GM23338 (cell line): ENCODE measurements around the gene TTL. TPM values are rescaled to one million over a fixed set of nuclear protein-coding genes. Genes with fewer than 3 reads are reported as not detected.

ENCODE experiments used
- ATAC-seq: fragments of 200-7000 bp; cut with Tn5 transposase; 3 replicates; pipeline ENCODE4 v1.9.1; 2020
- DNase-seq: peaks from one replicate; pipeline ENCODE4 v3.0.0-alpha.2; 2015; ENCODE audit warnings: low spot score
- H2AFZ ChIP-seq: fragments of 200-600 bp; sonication (generic); 2 replicates; pipeline ENCODE4 v1.8.0; 2016; ENCODE audit warnings: antibody characterized with exemption, mild to moderate bottlenecking, moderate library complexity
- H3F3A ChIP-seq: fragments of 200-600 bp; sonication (generic); replicated peaks from 2 replicates; pipeline ENCODE4 v1.8.0; 2017; ENCODE audit warnings: antibody characterized with exemption, mixed run types, low read depth
- H3K27ac ChIP-seq: fragments of 200-600 bp; sonication (generic); 2 replicates; pipeline ENCODE4 v1.6.1; 2016; ENCODE audit warnings: low read depth
- H3K27me3 ChIP-seq: fragments of 200-600 bp; sonication (generic); 2 replicates; pipeline ENCODE4 v1.8.0; 2016; ENCODE audit warnings: mild to moderate bottlenecking, mixed run types, moderate library complexity; ENCODE audit not compliant: insufficient read depth
- H3K36me3 ChIP-seq: fragments of 200-600 bp; sonication (generic); 2 replicates; pipeline ENCODE4 v1.8.0; 2016; ENCODE audit warnings: mild to moderate bottlenecking; ENCODE audit not compliant: insufficient read depth
- H3K4me1 ChIP-seq: fragments of 200-600 bp; sonication (generic); 2 replicates; pipeline ENCODE4 v1.8.0; 2016; ENCODE audit warnings: mild to moderate bottlenecking, moderate library complexity; ENCODE audit not compliant: insufficient read depth
- H3K4me2 ChIP-seq: fragments of 200-600 bp; sonication (generic); 2 replicates; pipeline ENCODE4 v1.7.1; 2017; ENCODE audit warnings: mixed run types
- H3K4me3 ChIP-seq: fragments of 200-600 bp; sonication (generic); 2 replicates; pipeline ENCODE4 v1.6.1; 2016; ENCODE audit warnings: mixed run types
- H3K79me2 ChIP-seq: fragments of 200-600 bp; sonication (generic); replicated peaks from 2 replicates; pipeline ENCODE4 v1.8.0; 2017; ENCODE audit warnings: mild to moderate bottlenecking; ENCODE audit not compliant: insufficient read depth
- H3K9me2 ChIP-seq: fragments of 200-600 bp; sonication (generic); 2 replicates; pipeline ENCODE4 v1.8.0; 2017; ENCODE audit not compliant: insufficient read depth
- H4K20me1 ChIP-seq: fragments of 200-600 bp; sonication (generic); replicated peaks from 2 replicates; pipeline ENCODE4 v1.8.0; 2017; ENCODE audit warnings: mild to moderate bottlenecking; ENCODE audit not compliant: insufficient read depth
- H3K27ac Mint-ChIP-seq: 2 replicates; pipeline ENCODE4 v1.8.0; 2020; ENCODE audit warnings: inconsistent platforms, mild to moderate bottlenecking, moderate library complexity, mixed read lengths
- H3K27me3 Mint-ChIP-seq: 3 replicates; pipeline ENCODE4 v1.8.0; 2022; ENCODE audit warnings: low read depth, mild to moderate bottlenecking, moderate library complexity, mixed read lengths, inconsistent platforms; ENCODE audit not compliant: insufficient read depth, poor library complexity
- H3K36me3 Mint-ChIP-seq: 3 replicates; pipeline ENCODE4 v1.8.0; 2021; ENCODE audit warnings: low read depth, mild to moderate bottlenecking, inconsistent platforms, moderate library complexity, mixed read lengths
- H3K4me1 Mint-ChIP-seq: 3 replicates; pipeline ENCODE4 v1.8.0; 2020; ENCODE audit warnings: mild to moderate bottlenecking, inconsistent platforms, mixed read lengths
- H3K4me3 Mint-ChIP-seq: 3 replicates; pipeline ENCODE4 v1.8.0; 2021; ENCODE audit warnings: moderate library complexity, mild to moderate bottlenecking, inconsistent platforms, mixed read lengths
- H3K9me3 Mint-ChIP-seq: 3 replicates; pipeline ENCODE4 v1.8.0; 2020; ENCODE audit warnings: moderate library complexity, mild to moderate bottlenecking, inconsistent platforms, mixed read lengths
- EZH2phosphoT487 ChIP-seq: fragments of 200-600 bp; sonication (generic); IDR thresholded peaks from one replicate; pipeline ENCODE4 v1.8.1; 2018; ENCODE audit warnings: antibody characterized with exemption; ENCODE audit not compliant: unreplicated experiment
- NANOG ChIP-seq: IDR thresholded peaks from 2 replicates; pipeline ENCODE4 v1.6.1; 2016; ENCODE audit warnings: antibody characterized with exemption, borderline replicate concordance
- POLR2AphosphoS5 ChIP-seq: IDR thresholded peaks from 2 replicates; pipeline ENCODE4 v1.6.1; 2016; ENCODE audit warnings: antibody characterized with exemption, low read depth
- STAT1 ChIP-seq: IDR thresholded peaks from one replicate; pipeline ENCODE4 v1.6.1; 2016; ENCODE audit warnings: antibody characterized with exemption; ENCODE audit not compliant: unreplicated experiment
- ZNF114 ChIP-seq: fragments of 250-450 bp; sonication (Bioruptor Pico); IDR thresholded peaks from 2 replicates; pipeline ENCODE4 v1.5.0; 2020; ENCODE audit warnings: mild to moderate bottlenecking, moderate library complexity
- ZNF331 ChIP-seq: fragments of 250-450 bp; sonication (Bioruptor Pico); IDR thresholded peaks from 2 replicates; pipeline ENCODE4 v1.5.0; 2020; ENCODE audit warnings: low read depth, mild to moderate bottlenecking, moderate library complexity
- polyA plus RNA-seq: library from polyadenylated mRNA; unstranded; fragments of >200 nt; fragmentation: Nextera tagmentation; extraction: Ambion mirVana; gene quantifications from 2 replicates; pipeline ENCODE4 v1.2.1, GENCODE V29; 2016
- total RNA-seq: library from RNA; depleted of rRNA; stranded (reverse); fragments of >200 nt; shearing (Covaris generic); gene quantifications from 2 replicates; pipeline ENCODE4 v1.2.3, GENCODE V29; 2014
- TF ChIP-seq, protein P1 (sequence below): IDR thresholded peaks from 2 replicates; pipeline ENCODE4 v1.6.1; 2016; ENCODE audit warnings: antibody characterized with exemption
- TF ChIP-seq, protein P2 (sequence below): IDR thresholded peaks from one replicate; pipeline ENCODE4 v1.6.1; 2018; ENCODE audit warnings: antibody characterized with exemption; ENCODE audit not compliant: unreplicated experiment
- TF ChIP-seq, protein P3 (sequence below): fragments of 250-450 bp; sonication (Bioruptor Pico); IDR thresholded peaks from 2 replicates; pipeline ENCODE4 v1.5.0; 2020; ENCODE audit warnings: mild to moderate bottlenecking, moderate library complexity

The TTL gene
- total and polyA plus RNA-seq, 2 experiments from 2014 or later, result 10.1 to 34.6 TPM

DNA sequence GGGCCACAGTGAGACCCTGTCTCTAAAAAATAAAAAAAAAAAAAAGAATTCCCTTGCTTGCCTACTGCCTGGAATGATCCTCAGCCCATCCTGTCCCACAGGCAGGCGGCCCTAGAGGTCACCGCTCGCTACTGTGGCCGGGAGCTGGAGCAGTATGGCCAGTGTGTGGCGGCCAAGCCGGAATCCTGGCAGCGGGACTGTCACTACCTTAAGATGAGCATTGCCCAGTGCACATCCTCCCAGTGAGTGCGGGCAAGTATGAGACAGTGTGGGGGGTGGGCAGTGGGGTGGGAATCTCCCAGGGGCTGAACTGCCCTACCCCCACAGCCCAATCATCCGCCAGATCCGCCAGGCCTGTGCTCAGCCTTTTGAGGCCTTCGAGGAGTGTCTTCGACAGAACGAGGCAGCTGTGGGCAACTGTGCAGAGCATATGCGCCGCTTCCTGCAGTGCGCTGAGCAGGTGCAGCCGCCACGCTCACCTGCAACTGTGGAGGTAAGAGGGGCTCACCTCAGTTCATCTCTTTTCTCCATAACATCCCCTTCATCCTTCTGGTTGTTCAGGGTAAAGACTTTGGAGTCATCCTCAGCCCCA lies 104.0 kb downstream of the TTL start:
- Histone ChIP-seq H3K4me1 (peaks cover 16% of the 10 kb centered on the region), H3K27me3 (no peaks in the 10 kb centered on the region), H3K79me2 (no peaks in the 10 kb centered on the region; the same call in 1 of the 2 replicates), H4K20me1 (no peaks in the 10 kb centered on the region), H3K9me2 (no peaks in the 10 kb centered on the region), H3K36me3 (no peaks in the 10 kb centered on the region), H3K27ac (peak overlapping the region; percentile 73; the same call in 1 of the 2 replicates), H3K4me3 (no peak overlapping the region), H3F3A (peaks cover 9% of the 10 kb centered on the region; the same call in 1 of the 2 replicates), H3K4me2 (no peak overlapping the region; the same call in 1 of the 2 replicates), H2AFZ (no peak overlapping the region)
- H3K27ac Mint-ChIP-seq, result no peak overlapping the region
- H3K9me3 Mint-ChIP-seq, result no peaks in the 10 kb centered on the region
- ATAC-seq, result no peak
- TF ChIP-seq, protein P1, sequence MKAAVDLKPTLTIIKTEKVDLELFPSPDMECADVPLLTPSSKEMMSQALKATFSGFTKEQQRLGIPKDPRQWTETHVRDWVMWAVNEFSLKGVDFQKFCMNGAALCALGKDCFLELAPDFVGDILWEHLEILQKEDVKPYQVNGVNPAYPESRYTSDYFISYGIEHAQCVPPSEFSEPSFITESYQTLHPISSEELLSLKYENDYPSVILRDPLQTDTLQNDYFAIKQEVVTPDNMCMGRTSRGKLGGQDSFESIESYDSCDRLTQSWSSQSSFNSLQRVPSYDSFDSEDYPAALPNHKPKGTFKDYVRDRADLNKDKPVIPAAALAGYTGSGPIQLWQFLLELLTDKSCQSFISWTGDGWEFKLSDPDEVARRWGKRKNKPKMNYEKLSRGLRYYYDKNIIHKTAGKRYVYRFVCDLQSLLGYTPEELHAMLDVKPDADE, result no peak
- peaks cover 25% of the 10 kb centered on the region for H3K4me1 Mint-ChIP-seq
- H3K27me3 Mint-ChIP-seq, result peaks cover 16% of the 10 kb centered on the region
- H3K4me3 Mint-ChIP-seq, result peak overlapping the region; percentile 90; the same call in 1 of the 3 replicates
- no peak for DNase-seq
- peaks cover 22% of the 10 kb centered on the region for H3K36me3 Mint-ChIP-seq

DNA sequence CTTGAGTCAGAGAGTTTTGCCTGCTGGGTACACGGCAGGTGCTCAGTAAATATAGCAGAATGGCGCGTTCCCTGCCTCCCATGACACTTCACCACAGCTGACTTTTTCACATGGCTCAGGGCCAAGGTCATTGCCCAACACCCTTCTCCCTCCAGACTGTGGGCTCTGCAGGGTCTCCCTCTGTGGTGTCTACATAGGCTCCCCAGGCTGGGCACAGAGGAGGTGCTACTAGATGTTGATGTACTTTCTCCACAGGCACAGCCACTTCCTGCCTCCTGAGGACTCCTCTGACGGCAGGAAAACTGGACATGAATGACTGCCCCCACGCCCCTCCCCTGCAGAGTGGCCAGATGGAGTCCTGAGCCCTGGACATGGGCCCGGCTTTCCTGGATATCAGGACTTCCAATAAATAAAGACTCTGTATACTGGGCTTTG lies 106.7 kb downstream of the TTL start:
- no peak overlapping the region for H3K4me3 Mint-ChIP-seq
- peaks cover 21% of the 10 kb centered on the region for H3K4me1 Mint-ChIP-seq
- H3K9me3 Mint-ChIP-seq, result no peaks in the 10 kb centered on the region
- no peak for ATAC-seq
- H2AFZ ChIP-seq, result no peak overlapping the region
- no peak overlapping the region for H3K4me2 ChIP-seq
- peaks cover 22% of the 10 kb centered on the region for H3K36me3 Mint-ChIP-seq
- peaks cover 8% of the 10 kb centered on the region for H3K4me1 ChIP-seq
- no peaks in the 10 kb centered on the region for H3K9me2 ChIP-seq
- H3K27ac ChIP-seq, result no peak overlapping the region
- H3K4me3 ChIP-seq, result no peak overlapping the region
- no peak overlapping the region for H3K27ac Mint-ChIP-seq
- no peaks in the 10 kb centered on the region for H4K20me1 ChIP-seq
- H3K36me3 ChIP-seq, result no peaks in the 10 kb centered on the region
- no peaks in the 10 kb centered on the region for H3K27me3 ChIP-seq
- peaks cover 19% of the 10 kb centered on the region for H3K27me3 Mint-ChIP-seq
- DNase-seq, result no peak
- H3F3A ChIP-seq, result peaks cover 9% of the 10 kb centered on the region; the same call in 1 of the 2 replicates
- no peaks in the 10 kb centered on the region; the same call in 1 of the 2 replicates for H3K79me2 ChIP-seq
- TF ChIP-seq, protein P2, sequence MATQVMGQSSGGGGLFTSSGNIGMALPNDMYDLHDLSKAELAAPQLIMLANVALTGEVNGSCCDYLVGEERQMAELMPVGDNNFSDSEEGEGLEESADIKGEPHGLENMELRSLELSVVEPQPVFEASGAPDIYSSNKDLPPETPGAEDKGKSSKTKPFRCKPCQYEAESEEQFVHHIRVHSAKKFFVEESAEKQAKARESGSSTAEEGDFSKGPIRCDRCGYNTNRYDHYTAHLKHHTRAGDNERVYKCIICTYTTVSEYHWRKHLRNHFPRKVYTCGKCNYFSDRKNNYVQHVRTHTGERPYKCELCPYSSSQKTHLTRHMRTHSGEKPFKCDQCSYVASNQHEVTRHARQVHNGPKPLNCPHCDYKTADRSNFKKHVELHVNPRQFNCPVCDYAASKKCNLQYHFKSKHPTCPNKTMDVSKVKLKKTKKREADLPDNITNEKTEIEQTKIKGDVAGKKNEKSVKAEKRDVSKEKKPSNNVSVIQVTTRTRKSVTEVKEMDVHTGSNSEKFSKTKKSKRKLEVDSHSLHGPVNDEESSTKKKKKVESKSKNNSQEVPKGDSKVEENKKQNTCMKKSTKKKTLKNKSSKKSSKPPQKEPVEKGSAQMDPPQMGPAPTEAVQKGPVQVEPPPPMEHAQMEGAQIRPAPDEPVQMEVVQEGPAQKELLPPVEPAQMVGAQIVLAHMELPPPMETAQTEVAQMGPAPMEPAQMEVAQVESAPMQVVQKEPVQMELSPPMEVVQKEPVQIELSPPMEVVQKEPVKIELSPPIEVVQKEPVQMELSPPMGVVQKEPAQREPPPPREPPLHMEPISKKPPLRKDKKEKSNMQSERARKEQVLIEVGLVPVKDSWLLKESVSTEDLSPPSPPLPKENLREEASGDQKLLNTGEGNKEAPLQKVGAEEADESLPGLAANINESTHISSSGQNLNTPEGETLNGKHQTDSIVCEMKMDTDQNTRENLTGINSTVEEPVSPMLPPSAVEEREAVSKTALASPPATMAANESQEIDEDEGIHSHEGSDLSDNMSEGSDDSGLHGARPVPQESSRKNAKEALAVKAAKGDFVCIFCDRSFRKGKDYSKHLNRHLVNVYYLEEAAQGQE, result no peak
- TF ChIP-seq, protein P1, result no peak
- TF ChIP-seq STAT1, result no peak
- TF ChIP-seq POLR2AphosphoS5, result no peak
- TF ChIP-seq, protein P3, sequence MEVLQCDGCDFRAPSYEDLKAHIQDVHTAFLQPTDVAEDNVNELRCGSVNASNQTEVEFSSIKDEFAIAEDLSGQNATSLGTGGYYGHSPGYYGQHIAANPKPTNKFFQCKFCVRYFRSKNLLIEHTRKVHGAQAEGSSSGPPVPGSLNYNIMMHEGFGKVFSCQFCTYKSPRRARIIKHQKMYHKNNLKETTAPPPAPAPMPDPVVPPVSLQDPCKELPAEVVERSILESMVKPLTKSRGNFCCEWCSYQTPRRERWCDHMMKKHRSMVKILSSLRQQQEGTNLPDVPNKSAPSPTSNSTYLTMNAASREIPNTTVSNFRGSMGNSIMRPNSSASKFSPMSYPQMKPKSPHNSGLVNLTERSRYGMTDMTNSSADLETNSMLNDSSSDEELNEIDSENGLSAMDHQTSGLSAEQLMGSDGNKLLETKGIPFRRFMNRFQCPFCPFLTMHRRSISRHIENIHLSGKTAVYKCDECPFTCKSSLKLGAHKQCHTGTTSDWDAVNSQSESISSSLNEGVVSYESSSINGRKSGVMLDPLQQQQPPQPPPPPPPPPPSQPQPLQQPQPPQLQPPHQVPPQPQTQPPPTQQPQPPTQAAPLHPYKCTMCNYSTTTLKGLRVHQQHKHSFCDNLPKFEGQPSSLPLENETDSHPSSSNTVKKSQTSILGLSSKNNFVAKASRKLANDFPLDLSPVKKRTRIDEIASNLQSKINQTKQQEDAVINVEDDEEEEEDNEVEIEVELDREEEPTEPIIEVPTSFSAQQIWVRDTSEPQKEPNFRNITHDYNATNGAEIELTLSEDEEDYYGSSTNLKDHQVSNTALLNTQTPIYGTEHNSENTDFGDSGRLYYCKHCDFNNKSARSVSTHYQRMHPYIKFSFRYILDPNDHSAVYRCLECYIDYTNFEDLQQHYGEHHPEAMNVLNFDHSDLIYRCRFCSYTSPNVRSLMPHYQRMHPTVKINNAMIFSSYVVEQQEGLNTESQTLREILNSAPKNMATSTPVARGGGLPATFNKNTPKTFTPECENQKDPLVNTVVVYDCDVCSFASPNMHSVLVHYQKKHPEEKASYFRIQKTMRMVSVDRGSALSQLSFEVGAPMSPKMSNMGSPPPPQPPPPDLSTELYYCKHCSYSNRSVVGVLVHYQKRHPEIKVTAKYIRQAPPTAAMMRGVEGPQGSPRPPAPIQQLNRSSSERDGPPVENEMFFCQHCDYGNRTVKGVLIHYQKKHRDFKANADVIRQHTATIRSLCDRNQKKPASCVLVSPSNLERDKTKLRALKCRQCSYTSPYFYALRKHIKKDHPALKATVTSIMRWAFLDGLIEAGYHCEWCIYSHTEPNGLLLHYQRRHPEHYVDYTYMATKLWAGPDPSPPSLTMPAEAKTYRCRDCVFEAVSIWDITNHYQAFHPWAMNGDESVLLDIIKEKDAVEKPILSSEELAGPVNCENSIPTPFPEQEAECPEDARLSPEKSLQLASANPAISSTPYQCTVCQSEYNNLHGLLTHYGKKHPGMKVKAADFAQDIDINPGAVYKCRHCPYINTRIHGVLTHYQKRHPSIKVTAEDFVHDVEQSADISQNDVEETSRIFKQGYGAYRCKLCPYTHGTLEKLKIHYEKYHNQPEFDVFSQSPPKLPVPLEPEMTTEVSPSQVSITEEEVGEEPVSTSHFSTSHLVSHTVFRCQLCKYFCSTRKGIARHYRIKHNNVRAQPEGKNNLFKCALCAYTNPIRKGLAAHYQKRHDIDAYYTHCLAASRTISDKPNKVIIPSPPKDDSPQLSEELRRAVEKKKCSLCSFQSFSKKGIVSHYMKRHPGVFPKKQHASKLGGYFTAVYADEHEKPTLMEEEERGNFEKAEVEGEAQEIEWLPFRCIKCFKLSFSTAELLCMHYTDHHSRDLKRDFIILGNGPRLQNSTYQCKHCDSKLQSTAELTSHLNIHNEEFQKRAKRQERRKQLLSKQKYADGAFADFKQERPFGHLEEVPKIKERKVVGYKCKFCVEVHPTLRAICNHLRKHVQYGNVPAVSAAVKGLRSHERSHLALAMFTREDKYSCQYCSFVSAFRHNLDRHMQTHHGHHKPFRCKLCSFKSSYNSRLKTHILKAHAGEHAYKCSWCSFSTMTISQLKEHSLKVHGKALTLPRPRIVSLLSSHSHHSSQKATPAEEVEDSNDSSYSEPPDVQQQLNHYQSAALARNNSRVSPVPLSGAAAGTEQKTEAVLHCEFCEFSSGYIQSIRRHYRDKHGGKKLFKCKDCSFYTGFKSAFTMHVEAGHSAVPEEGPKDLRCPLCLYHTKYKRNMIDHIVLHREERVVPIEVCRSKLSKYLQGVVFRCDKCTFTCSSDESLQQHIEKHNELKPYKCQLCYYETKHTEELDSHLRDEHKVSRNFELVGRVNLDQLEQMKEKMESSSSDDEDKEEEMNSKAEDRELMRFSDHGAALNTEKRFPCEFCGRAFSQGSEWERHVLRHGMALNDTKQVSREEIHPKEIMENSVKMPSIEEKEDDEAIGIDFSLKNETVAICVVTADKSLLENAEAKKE (CRISPR knock-in tag), result no peak
- TF ChIP-seq ZNF114, result no peak
- TF ChIP-seq ZNF331, result no peak
- TF ChIP-seq EZH2phosphoT487, result no peak
- no peak for TF ChIP-seq NANOG
